Psoas muscle (tissue), 8 donors: ENCODE measurements around the gene PTAR1. TPM values are rescaled to one million over a fixed set of nuclear protein-coding genes. Genes with fewer than 3 reads are reported as not detected.

Source experiments
- ATAC-seq, 4 donors: fragments of 200-7000 bp; cut with Tn5 transposase; one replicate each; pipeline ENCODE4 v1.9.1; 2020; ENCODE audit warnings: moderate library complexity in 3 of 4, mild to moderate bottlenecking in 2 of 4
- DNase-seq, 2 donors: peaks; one replicate each; pipeline ENCODE4 v3.0.0-alpha.2; 2020
- H3K27ac ChIP-seq: fragments of 200-600 bp; one replicate; pipeline ENCODE4 v1.8.0; 2022
- H3K27me3 ChIP-seq, 3 donors: fragments of 200-600 bp in 1 of 3; one replicate each; pipeline versions ENCODE4 v1.6.1 to v1.8.0; 2013 to 2022; ENCODE audit warnings: low read length in 2 of 3, mild to moderate bottlenecking in 2 of 3, moderate library complexity in 1 of 3; ENCODE audit not compliant: insufficient read depth in 3 of 3
- H3K36me3 ChIP-seq, 2 donors: fragments of 200-600 bp in 1 of 2; one replicate each; pipeline versions ENCODE4 v1.6.1 to v1.8.0; 2013 to 2022; ENCODE audit warnings: low read depth in 1 of 2, mild to moderate bottlenecking in 1 of 2, moderate library complexity in 1 of 2; ENCODE audit not compliant: insufficient read depth in 1 of 2
- H3K4me1 ChIP-seq: fragments of 200-600 bp; one replicate; pipeline ENCODE4 v1.8.0; 2022
- H3K4me3 ChIP-seq: fragments of 200-600 bp; one replicate; pipeline ENCODE4 v1.8.0; 2022; ENCODE audit warnings: mild to moderate bottlenecking
- H3K9me3 ChIP-seq: fragments of 200-600 bp; one replicate; pipeline ENCODE4 v1.8.0; 2022
- WGBS, 3 donors: extraction: QIAGEN DNeasy Blood & Tissue Kit; methylation state at CpG; one replicate each; pipeline versions ENCODE4 v1.1.6 to v1.1.7; 2013; 5-methylcytosine and 5-hydroxymethylcytosine counted together
- intact Hi-C, 2 donors: fragments of 100-400 bp; cut with DNase I; formaldehyde crosslinking; loops; one replicate each; pipeline versions ENCODE4 v1.11.0 to v1.14.2; 2022
- polyA plus RNA-seq, 3 donors: library from polyadenylated mRNA; stranded (reverse); fragments of 200-250 nt; gene quantifications; one replicate each; pipeline ENCODE4 v1.2.3, GENCODE V29; 2013
- total RNA-seq, 4 donors: library from RNA; stranded (reverse); fragmentation: NEBNext Ultra II Directional in 2 of 4; extraction: Animal tissue kit (Norgen Biotek cat#: 25700) in 2 of 4; gene quantifications; one replicate each; pipeline versions ENCODE4 v1.2.1 to v1.2.4, GENCODE V29; 2021 to 2023
- TF ChIP-seq, protein P1 (sequence below): fragments of 200-600 bp; IDR thresholded peaks from one replicate; pipeline ENCODE4 v1.8.0; 2022; ENCODE audit warnings: antibody characterized with exemption
- donor health status: healthy with polysubstance abuse.
- donor health status: DM: no; HTN: no; CAD: no; lungs with moderate emphysema.
- donor health status: Bipolar disorder and iron deficiency.
- donor health status: healthy.
- donor health status: DM: yes; HTN: yes; CAD: no.
- donor health status: DM: no; HTN: no; CAD: no.
- donor health status: DM: no; HTN: no; CAD: no.
- donor health status: DM: yes; HTN: yes; CAD: no.

Gene PTAR1
- total and polyA plus RNA-seq, 7 donors, result 7.5 to 27.9 (median 24.0) TPM

DNA sequence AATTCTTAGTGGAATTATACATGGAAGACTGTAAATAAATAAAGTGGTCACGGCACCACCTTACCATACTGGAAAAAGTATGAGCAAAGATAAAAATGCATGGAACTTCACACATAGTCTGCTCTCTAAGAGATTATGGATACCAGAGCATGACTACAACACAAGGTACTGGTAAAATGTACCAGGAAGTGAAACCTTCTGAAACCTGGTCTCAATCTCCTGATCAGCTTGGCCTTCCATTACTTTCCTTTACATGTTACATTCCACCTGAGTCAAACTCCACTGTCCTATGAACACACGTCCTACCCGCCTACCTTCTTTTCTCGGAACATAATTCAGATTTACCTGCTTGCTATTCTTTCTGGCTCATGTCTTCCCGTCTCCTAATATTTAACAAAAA lies 15.9 kb downstream of the PTAR1 start:
- peaks cover 2 to 38% of the 10 kb centered on the region in 2 donors for H3K36me3 ChIP-seq
- WGBS, 3 donors, result 96 to 99% (median 98%) methylated on average over 5 of the region's 5 CpGs

DNA sequence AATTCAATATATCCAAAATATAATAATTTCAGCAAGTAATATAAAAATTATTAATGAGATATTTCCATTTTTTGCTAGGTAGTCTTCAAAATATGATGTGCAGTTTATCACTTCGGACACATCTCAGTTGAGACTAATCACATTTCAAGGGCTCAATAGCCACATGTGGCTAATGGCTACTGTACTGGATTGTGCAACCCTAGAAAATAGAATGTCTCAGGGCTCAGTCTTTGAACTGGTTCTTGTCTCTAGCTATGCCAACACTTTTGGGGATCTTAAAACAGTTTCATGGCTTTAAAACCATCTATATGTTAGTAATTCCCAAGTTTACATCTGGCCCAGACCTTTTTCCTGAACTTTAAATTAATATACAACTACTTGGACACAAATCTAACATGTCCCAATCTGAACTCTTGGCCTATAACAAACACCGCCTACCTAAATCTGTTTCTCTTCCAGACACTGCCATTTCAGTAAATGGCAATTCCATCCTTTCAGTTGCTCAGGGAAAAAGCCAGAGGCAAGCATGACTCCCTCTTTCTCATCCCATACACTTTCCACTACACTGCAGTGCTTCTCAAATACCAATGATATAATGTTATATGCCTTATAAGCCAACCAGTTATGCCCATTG lies 18.8 kb downstream of the PTAR1 start:
- Histone ChIP-seq H3K4me3 (no peak overlapping the region), H3K9me3 (no peaks in the 10 kb centered on the region), H3K36me3 (peaks cover 2 to 44% of the 10 kb centered on the region in 2 donors), H3K27ac (no peak overlapping the region), H3K27me3 (no peaks in the 10 kb centered on the region), H3K4me1 (peaks cover 13% of the 10 kb centered on the region)
- TF ChIP-seq, protein P1, sequence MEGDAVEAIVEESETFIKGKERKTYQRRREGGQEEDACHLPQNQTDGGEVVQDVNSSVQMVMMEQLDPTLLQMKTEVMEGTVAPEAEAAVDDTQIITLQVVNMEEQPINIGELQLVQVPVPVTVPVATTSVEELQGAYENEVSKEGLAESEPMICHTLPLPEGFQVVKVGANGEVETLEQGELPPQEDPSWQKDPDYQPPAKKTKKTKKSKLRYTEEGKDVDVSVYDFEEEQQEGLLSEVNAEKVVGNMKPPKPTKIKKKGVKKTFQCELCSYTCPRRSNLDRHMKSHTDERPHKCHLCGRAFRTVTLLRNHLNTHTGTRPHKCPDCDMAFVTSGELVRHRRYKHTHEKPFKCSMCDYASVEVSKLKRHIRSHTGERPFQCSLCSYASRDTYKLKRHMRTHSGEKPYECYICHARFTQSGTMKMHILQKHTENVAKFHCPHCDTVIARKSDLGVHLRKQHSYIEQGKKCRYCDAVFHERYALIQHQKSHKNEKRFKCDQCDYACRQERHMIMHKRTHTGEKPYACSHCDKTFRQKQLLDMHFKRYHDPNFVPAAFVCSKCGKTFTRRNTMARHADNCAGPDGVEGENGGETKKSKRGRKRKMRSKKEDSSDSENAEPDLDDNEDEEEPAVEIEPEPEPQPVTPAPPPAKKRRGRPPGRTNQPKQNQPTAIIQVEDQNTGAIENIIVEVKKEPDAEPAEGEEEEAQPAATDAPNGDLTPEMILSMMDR, result no peak
- 68 to 82% (median 71%) methylated on average over 2 of the region's 2 CpGs for WGBS, 3 donors
- intact Hi-C loops, result loop anchor here in 1 of 2 donors (10.0 kb wide), 1 partner anchor 134 kb away; no protein-coding TSS in a partner anchor
- DNase-seq, result no peak
- ATAC-seq, result no peak

More for the DNA sequence above, 15.9 kb downstream of the PTAR1 start:
- intact Hi-C loops, result loop anchor here in 1 of 2 donors (10.0 kb wide), 1 partner anchor 131 kb away; no protein-coding TSS in a partner anchor
- no peak for DNase-seq
- TF ChIP-seq, protein P1, result no peak
- Histone ChIP-seq H3K9me3 (no peaks in the 10 kb centered on the region), H3K4me1 (peaks cover 22% of the 10 kb centered on the region), H3K27me3 (no peaks in the 10 kb centered on the region), H3K27ac (no peak overlapping the region), H3K4me3 (no peak overlapping the region)
- ATAC-seq, result no peak

DNA sequence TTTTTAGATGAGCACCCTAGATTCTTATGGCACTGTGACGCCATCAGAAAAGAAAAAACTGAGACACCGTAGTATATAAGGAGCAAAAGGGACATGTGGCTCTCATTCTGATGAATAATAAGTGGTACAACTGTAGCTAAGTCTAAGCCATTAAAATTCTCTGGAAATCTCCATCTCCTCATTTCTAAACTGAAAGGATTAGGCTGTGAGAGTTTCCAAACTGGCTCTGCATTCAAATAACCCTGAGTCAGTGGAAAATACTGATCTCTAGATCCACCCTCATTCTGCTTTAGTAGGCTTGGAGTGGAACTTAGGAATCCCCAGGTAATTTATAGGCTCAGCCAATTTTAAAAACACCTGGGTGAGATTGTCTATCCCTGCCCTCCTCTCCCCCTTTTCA lies 28.5 kb downstream of the PTAR1 start:
- H3K27me3 ChIP-seq, result no peaks in the 10 kb centered on the region
- no peaks in the 10 kb centered on the region for H3K4me1 ChIP-seq
- H3K36me3 ChIP-seq, result peaks cover 14 to 86% of the 10 kb centered on the region in 2 donors
- intact Hi-C loops, result no loop called here
- no peak overlapping the region for H3K4me3 ChIP-seq
- TF ChIP-seq, protein P1, result no peak
- 98% methylated on average over 2 of the region's 2 CpGs for WGBS, 3 donors
- H3K27ac ChIP-seq, result no peak overlapping the region
- no peaks in the 10 kb centered on the region for H3K9me3 ChIP-seq
- no peak for ATAC-seq
- DNase-seq, result no peak

DNA sequence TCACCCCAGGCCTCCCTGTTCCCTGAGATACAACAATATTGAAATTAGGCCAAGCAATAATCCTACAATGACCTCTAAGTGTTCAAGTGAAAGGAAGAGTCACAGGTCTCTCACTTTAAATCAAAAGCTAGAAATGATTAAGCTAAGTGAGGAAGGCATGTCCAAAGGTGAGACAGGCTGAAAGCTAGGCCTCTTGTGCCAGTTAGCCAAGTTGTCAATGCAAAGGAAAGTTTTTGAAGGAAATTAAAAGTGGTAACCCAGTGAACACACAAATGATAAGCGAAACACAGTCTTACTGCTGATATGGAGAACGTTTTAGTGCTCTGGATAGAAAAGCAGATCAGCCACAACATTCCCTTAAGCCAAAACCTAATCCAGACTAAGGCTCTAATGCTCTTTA lies 39.8 kb downstream of the PTAR1 start:
- H3K9me3 ChIP-seq, result no peaks in the 10 kb centered on the region
- TF ChIP-seq, protein P1, result no peak
- H3K27me3 ChIP-seq, result no peaks in the 10 kb centered on the region
- no peaks in the 10 kb centered on the region for H3K4me1 ChIP-seq
- intact Hi-C loops, result no loop called here
- WGBS, 3 donors, result 95 to 100% (median 97%) methylated on average over 2 of the region's 2 CpGs
- H3K36me3 ChIP-seq, result peaks cover 4 to 95% of the 10 kb centered on the region in 2 donors
- ATAC-seq (no peak), DNase-seq (no peak)
- H3K4me3 ChIP-seq, result no peak overlapping the region
- no peak overlapping the region for H3K27ac ChIP-seq

DNA sequence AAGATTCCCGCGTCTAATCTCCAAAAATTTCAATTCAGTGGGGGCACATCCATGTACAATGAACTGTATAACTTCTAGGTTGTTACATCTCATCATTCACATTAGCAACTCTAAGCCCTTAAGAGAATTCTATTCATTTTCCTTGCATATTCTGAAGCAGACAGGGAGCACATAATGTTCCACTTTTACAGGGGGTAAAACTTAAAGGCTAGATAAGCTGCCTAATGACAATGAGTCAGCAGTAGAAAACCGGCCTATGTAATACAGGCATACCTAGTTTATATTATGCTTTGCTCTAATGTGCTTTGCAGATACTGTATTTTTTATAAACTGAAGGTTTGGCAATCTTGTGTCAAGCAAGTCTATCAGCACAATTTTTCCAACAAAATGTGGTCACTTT lies 40.4 kb downstream of the PTAR1 start:
- intact Hi-C loops, result no loop called here

More for the DNA sequence above, 40.4 kb downstream of the PTAR1 start:
- ATAC-seq, result no peak
- no peak overlapping the region for H3K4me3 ChIP-seq
- H3K27ac ChIP-seq, result no peak overlapping the region
- H3K4me1 ChIP-seq, result no peaks in the 10 kb centered on the region
- TF ChIP-seq, protein P1, result no peak
- no peaks in the 10 kb centered on the region for H3K27me3 ChIP-seq
- no peak for DNase-seq
- H3K36me3 ChIP-seq, result peaks cover 4 to 96% of the 10 kb centered on the region in 2 donors
- no peaks in the 10 kb centered on the region for H3K9me3 ChIP-seq
- WGBS, 3 donors, result 96 to 98% (median 96%) methylated on average over 3 of the region's 3 CpGs
